ENCODE results near the gene POLR2J. TPM values are rescaled to one million over a fixed set of nuclear protein-coding genes. Genes with fewer than 3 reads are reported as not detected.
"Not testable (repeated sequence)": the region's sequence is repeated elsewhere in the genome, so short reads cannot be mapped to it uniquely, and the experiment has no call there.

The POLR2J gene
- total and polyA plus RNA-seq, 10 of the 15 experiments (the other 5 are each of a cell fraction or from before 2014, with no cell fraction given) = 16.4 to 119 (median 77.4) TPM

- H3K9ac ChIP-seq (ENCODE audit: control insufficient read depth, insufficient read depth, low read length); in situ Hi-C loops (cut with MboI); H4K20me1 ChIP-seq (ENCODE audit: control insufficient read depth, insufficient read depth); H3K9me3 ChIP-seq (replicated peaks; ENCODE audit: control insufficient read depth, insufficient read depth, low read length); H3K27ac ChIP-seq (ENCODE audit: control insufficient read depth, insufficient read depth); POLR2A ChIA-PET; ATAC-seq; intact Hi-C loops (cut with micrococcal nuclease; ENCODE audit: unreplicated experiment); H3K4me3 ChIP-seq; FAIRE-seq; H3K27me3 ChIP-seq (replicated peaks in 1 of 2; ENCODE audit: control insufficient read depth in 2 of 2, insufficient read depth in 2 of 2, low read length in 1 of 2); RAD21 ChIA-PET (ENCODE audit: unreplicated experiment); H2AFZ ChIP-seq (ENCODE audit: control insufficient read depth, low read depth, low read length); DNase-seq (ENCODE audit: low read depth, low spot score); H3K4me2 ChIP-seq (ENCODE audit: control insufficient read depth, insufficient read depth); CTCF ChIA-PET; SMC1A ChIA-PET (ENCODE audit: uncharacterized antibody, unreplicated experiment); H3K4me1 ChIP-seq (ENCODE audit: control insufficient read depth, insufficient read depth, low read length); H3K79me2 ChIP-seq (ENCODE audit: control insufficient read depth, insufficient read depth, low read length): not testable (repeated sequence)
- peaks cover 6 to 16% of the 10 kb centered on the region in 2 experiments for H3K36me3 ChIP-seq (ENCODE audit: control insufficient read depth in 2 of 2, insufficient read depth in 2 of 2, low read length in 1 of 2)
- WGBS (ENCODE audit: insufficient coverage, insufficient replicate concordance, low lambda C conversion rate, missing lambda C conversion rate) = 97% methylated on average over 9 of the region's 19 CpGs
- BruUV-seq (replicated peaks) = TSS peak; percentile 22
Measured at GRCh38 chr7:102474736-102475435, 3.8 kb downstream of the POLR2J start.

DNA sequence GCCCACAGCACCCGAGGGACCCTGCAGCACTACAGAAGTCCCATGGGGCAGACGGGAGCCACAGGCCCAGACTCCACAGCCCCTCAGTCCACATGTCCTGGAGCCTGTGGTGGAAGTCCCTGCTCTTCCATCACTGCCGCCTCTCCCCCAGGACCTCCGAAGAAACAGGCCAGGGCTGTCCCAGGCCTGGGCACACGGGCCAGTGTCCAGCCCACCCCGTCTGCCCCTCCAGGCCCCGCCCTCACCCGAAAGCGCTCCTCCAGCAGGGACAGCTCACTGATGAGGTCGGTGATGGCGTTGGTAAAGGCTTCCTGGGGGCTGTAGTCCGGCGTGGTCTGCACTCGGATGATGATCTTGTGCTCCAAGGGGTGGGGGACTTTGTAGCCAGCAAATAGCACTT, 4.6 kb downstream of the POLR2J start:
- H3K27me3 ChIP-seq (replicated peaks in 1 of 2; ENCODE audit: control insufficient read depth in 2 of 2, insufficient read depth in 2 of 2, low read length in 1 of 2); CTCF ChIA-PET; intact Hi-C loops (cut with micrococcal nuclease; ENCODE audit: unreplicated experiment); H3K9ac ChIP-seq (ENCODE audit: control insufficient read depth, insufficient read depth, low read length); RAD21 ChIA-PET (ENCODE audit: unreplicated experiment); BruUV-seq (replicated peaks); DNase-seq (ENCODE audit: low read depth, low spot score); SMC1A ChIA-PET (ENCODE audit: uncharacterized antibody, unreplicated experiment); H3K4me2 ChIP-seq (ENCODE audit: control insufficient read depth, insufficient read depth); H3K4me3 ChIP-seq; H3K9me3 ChIP-seq (replicated peaks; ENCODE audit: control insufficient read depth, insufficient read depth, low read length); H3K27ac ChIP-seq (ENCODE audit: control insufficient read depth, insufficient read depth); in situ Hi-C loops (cut with MboI); FAIRE-seq; H4K20me1 ChIP-seq (ENCODE audit: control insufficient read depth, insufficient read depth); H3K4me1 ChIP-seq (ENCODE audit: control insufficient read depth, insufficient read depth, low read length); POLR2A ChIA-PET; H3K79me2 ChIP-seq (ENCODE audit: control insufficient read depth, insufficient read depth, low read length); ATAC-seq; H2AFZ ChIP-seq (ENCODE audit: control insufficient read depth, low read depth, low read length): not testable (repeated sequence)
- H3K36me3 ChIP-seq (ENCODE audit: control insufficient read depth in 2 of 2, insufficient read depth in 2 of 2, low read length in 1 of 2) = peaks cover 6 to 19% of the 10 kb centered on the region in 2 experiments
- WGBS (ENCODE audit: insufficient coverage, insufficient replicate concordance, low lambda C conversion rate, missing lambda C conversion rate) = 83% methylated on average over 6 of the region's 14 CpGs
